HepG2 (cell line): ENCODE results near the gene MAPRE3. TPM values are rescaled to one million over a fixed set of nuclear protein-coding genes. Genes with fewer than 3 reads are reported as not detected.

ENCODE experiments used
- ATAC-seq: fragments of 200-7000 bp; cut with Tn5 transposase; 3 replicates; pipeline ENCODE4 v1.9.1; 2020; ENCODE audit warnings: mild to moderate bottlenecking, moderate library complexity
- BruUV-seq: library from RNA; stranded (reverse); fragments of 400-500 nt; replicated peaks from 2 replicates; lab custom pipeline; 2021; lab: Mats Ljungman, UMichigan
- CTCF ChIA-PET: fragments of 300-600 bp; formaldehyde crosslinking; extraction: SDS; loops from one replicate; lab custom pipeline; 2021; ENCODE audit warnings: low total read pairs, inconsistent platforms, low intra/inter-chr PET ratio; lab: Yijun Ruan, JAX
- POLR2A ChIA-PET: fragments of 350-600 bp; sonication (Branson Sonifier 250); formaldehyde crosslinking; loops from one replicate; lab custom pipeline; 2020; ENCODE audit warnings: antibody characterized with exemption, inconsistent platforms; lab: Yijun Ruan, JAX
- DNase-seq: peaks from one replicate; pipeline ENCODE4 v3.0.0-alpha.2; 2015; ENCODE audit warnings: low spot score
- FAIRE-seq: peaks from 3 replicates; lab custom pipeline; 2011; peaks lifted over from hg19 to GRCh38; lab: Jason Lieb, UNC
- H2AFZ ChIP-seq: one replicate; pipeline ENCODE4 v1.6.1; 2011; ENCODE audit warnings: low read length, inconsistent platforms
- H3K27ac ChIP-seq: fragments of 300-600 bp; 3 replicates; pipeline ENCODE4 v1.8.0; 2011; ENCODE audit warnings: mixed run types, mild to moderate bottlenecking, mixed read lengths, low read length, inconsistent platforms; ENCODE audit not compliant: insufficient read depth; ENCODE audit errors: extremely low read length
- H3K27me3 ChIP-seq, 2 experiments: fragments of 200-600 bp in 1 of 2; 2 replicates in 1 of 2; 3 replicates in 1 of 2; pipeline versions ENCODE4 v1.6.0 to v1.8.0; 2011; ENCODE audit warnings: low read length in 2 of 2, mild to moderate bottlenecking in 2 of 2, moderate library complexity in 2 of 2, inconsistent platforms in 1 of 2; ENCODE audit not compliant: insufficient read depth in 2 of 2, control insufficient read depth in 1 of 2
- H3K36me3 ChIP-seq, 2 experiments: fragments of 200-600 bp in 1 of 2; replicated peaks in 1 of 2; 2 replicates in 1 of 2; 3 replicates in 1 of 2; pipeline versions ENCODE4 v1.5.1 to v1.8.0; 2011; ENCODE audit warnings: low read length in 2 of 2, inconsistent platforms in 1 of 2; ENCODE audit not compliant: insufficient read depth in 2 of 2, control insufficient read depth in 1 of 2
- H3K4me1 ChIP-seq: 2 replicates; pipeline ENCODE4 v1.5.1; 2012; ENCODE audit warnings: low read length, inconsistent platforms; ENCODE audit not compliant: insufficient read depth
- H3K4me2 ChIP-seq: 2 replicates; pipeline ENCODE4 v1.6.0; 2011; ENCODE audit warnings: low read depth, low read length, inconsistent platforms
- H3K4me3 ChIP-seq, 3 experiments: fragments of 200-600 bp in 1 of 3; sonication (generic), shearing (Covaris generic) in 1 of 3; replicated peaks in 1 of 3; 2 replicates each; pipeline ENCODE4 v1.5.1; 2011 to 2016; ENCODE audit warnings: low read length in 3 of 3, inconsistent platforms in 2 of 3, low read depth in 2 of 3, mild to moderate bottlenecking in 2 of 3, control low read depth in 1 of 3, mixed read lengths in 1 of 3; ENCODE audit not compliant: insufficient read depth in 1 of 3
- H3K79me2 ChIP-seq: one replicate; pipeline ENCODE4 v1.6.1; 2011; ENCODE audit warnings: low read length, inconsistent platforms; ENCODE audit not compliant: insufficient read depth
- H3K9ac ChIP-seq: 2 replicates; pipeline ENCODE4 v1.6.0; 2011; ENCODE audit warnings: mild to moderate bottlenecking, low read depth, low read length, inconsistent platforms; ENCODE audit not compliant: insufficient read depth
- H3K9me3 ChIP-seq: 2 replicates; pipeline ENCODE4 v1.5.1; 2012; ENCODE audit warnings: mild to moderate bottlenecking, low read length
- H4K20me1 ChIP-seq: 2 replicates; pipeline ENCODE4 v1.6.0; 2011; ENCODE audit warnings: inconsistent platforms, mild to moderate bottlenecking, low read length, moderate library complexity; ENCODE audit not compliant: insufficient read depth
- FOSL2 ChIP-seq: sonication (generic); formaldehyde crosslinking; IDR thresholded peaks from 2 replicates; pipeline ENCODE4 v1.4.0; 2020; ENCODE audit warnings: missing genetic modification reagents
- FOXA1 ChIP-seq, 2 experiments: fragments of 450-650 bp in 1 of 2; sonication (generic) in 1 of 2; formaldehyde crosslinking in 1 of 2; IDR thresholded peaks; 2 replicates each; pipeline versions ENCODE4 v1.4.0 to v1.6.1; 2016 to 2020; ENCODE audit warnings: missing genetic modification reagents in 1 of 2
- HDAC6 ChIP-seq: fragments of 200-600 bp; sonication (generic); IDR thresholded peaks from 2 replicates; pipeline ENCODE4 v1.7.0; 2017; ENCODE audit warnings: mild to moderate bottlenecking, antibody characterized with exemption, low read length, low read depth
- HNRNPUL1 ChIP-seq: fragments of 200-400 bp; formaldehyde crosslinking; IDR thresholded peaks from 2 replicates; pipeline ENCODE4 v1.6.1; 2017; ENCODE audit warnings: low read depth, mild to moderate bottlenecking, low read length, moderate library complexity
- PCBP2 ChIP-seq: fragments of 200-400 bp; formaldehyde crosslinking; optimal IDR thresholded peaks from 2 replicates; pipeline ENCODE3; 2018; ENCODE audit warnings: low read length, low read depth; ENCODE audit not compliant: poor library complexity, severe bottlenecking
- POLR2A ChIP-seq, 2 experiments: IDR thresholded peaks; 2 replicates each; pipeline ENCODE4 v1.6.1; 2011; ENCODE audit warnings: low read depth in 2 of 2, low read length in 2 of 2, mild to moderate bottlenecking in 1 of 2, moderate library complexity in 1 of 2; ENCODE audit not compliant: insufficient read depth in 1 of 2
- POLR2AphosphoS2 ChIP-seq: IDR thresholded peaks from 2 replicates; pipeline ENCODE4 v1.6.1; 2011; ENCODE audit warnings: low read depth, low read length, improper control_type of control experiment
- ZBTB7A ChIP-seq: sonication (generic); formaldehyde crosslinking; IDR thresholded peaks from 2 replicates; pipeline ENCODE4 v1.8.0; 2022; ENCODE audit warnings: mild to moderate bottlenecking, missing genetic modification reagents
- ZNF605 ChIP-seq: sonication (generic); formaldehyde crosslinking; IDR thresholded peaks from 2 replicates; pipeline ENCODE4 v1.8.0; 2022; ENCODE audit warnings: mild to moderate bottlenecking, missing genetic modification reagents
- WGBS: methylation state at CpG from one replicate; pipeline ENCODE4 v1.1.6; 2017; ENCODE audit warnings: low lambda C conversion rate; 5-methylcytosine and 5-hydroxymethylcytosine counted together
- in situ Hi-C: cut with HindIII; loops from 2 replicates; pipeline ENCODE4 v1.10.0; 2017; ENCODE audit warnings: low pct_unique_long_range_greater_than_20kb; ENCODE audit not compliant: extremely low pct_ligation_motif_present
- intact Hi-C: fragments of 100-400 bp; cut with micrococcal nuclease; formaldehyde crosslinking; loops from one replicate; pipeline ENCODE4 v1.10.0; 2022; ENCODE audit not compliant: unreplicated experiment
- polyA plus RNA-seq, 8 experiments: library from polyadenylated mRNA; depleted of rRNA in 3 of 8; stranded (reverse) in 7 of 8; unstranded in 1 of 8; fragments of >200 nt; fragmentation: Illumina TruSeq in 4 of 8; extraction: Trizol in 4 of 8; gene quantifications; 2 replicates each; pipeline versions ENCODE4 v1.2.1 to v1.2.3, GENCODE V29; 2011 to 2016; ENCODE audit warnings: low read depth in 4 of 8, missing spikeins in 1 of 8, mixed read lengths in 1 of 8; ENCODE audit not compliant: insufficient read depth in 1 of 8
- total RNA-seq, 5 experiments: library from RNA; depleted of rRNA; stranded (reverse); fragments of >200 nt; fragmentation: Illumina TruSeq; extraction: Trizol; gene quantifications; 2 replicates each; pipeline ENCODE4 v1.2.3, GENCODE V29; 2016; ENCODE audit warnings: low read depth in 1 of 5
- TF ChIP-seq, protein P1 (sequence below): sonication (generic); formaldehyde crosslinking; IDR thresholded peaks from 2 replicates; pipeline ENCODE4 v1.5.1; 2020; ENCODE audit warnings: missing genetic modification reagents, mild to moderate bottlenecking, borderline replicate concordance
- TF ChIP-seq, protein P2 (sequence below): sonication (generic); formaldehyde crosslinking; IDR thresholded peaks from 2 replicates; pipeline ENCODE4 v1.4.0; 2020; ENCODE audit warnings: missing genetic modification reagents
- TF ChIP-seq, protein P3 (sequence below): sonication (generic); formaldehyde crosslinking; IDR thresholded peaks from 2 replicates; pipeline ENCODE4 v1.5.1; 2020; ENCODE audit warnings: missing genetic modification reagents, mild to moderate bottlenecking, borderline replicate concordance

MAPRE3 gene
- total and polyA plus RNA-seq, 2 of the 13 experiments (the other 11 are each of a cell fraction or from before 2014, with no cell fraction given), result 0.31 to 0.91 TPM

DNA sequence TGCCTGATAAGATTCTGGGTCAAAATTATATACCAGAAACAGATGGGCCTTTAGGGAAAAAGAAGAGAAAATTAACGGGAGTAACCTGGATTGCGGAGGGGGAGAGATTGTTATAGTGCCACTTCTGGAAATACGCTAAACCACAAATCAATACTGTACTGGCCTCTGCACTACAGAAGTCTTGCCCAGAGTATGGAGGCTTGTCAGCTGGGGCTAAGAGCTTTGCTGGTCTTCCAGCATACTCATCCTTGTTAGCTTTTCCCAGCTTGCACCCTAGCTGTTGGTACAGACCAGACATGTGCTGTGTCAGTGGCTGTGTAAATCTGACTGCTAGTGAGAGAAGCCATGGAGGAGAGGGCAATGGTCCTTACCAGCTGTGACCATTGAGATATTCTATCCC lies 89.9 kb downstream of the MAPRE3 start:
- no peak for DNase-seq
- CTCF ChIA-PET, result no interaction called here
- peaks cover 12 to 38% of the 10 kb centered on the region in 2 experiments for H3K36me3 ChIP-seq
- in situ Hi-C loops, result no loop called here
- no TSS peak for BruUV-seq
- TF ChIP-seq FOXA1 (IDR thresholded peaks at IDR 0.05) (no peak), FOXA1 (CRISPR knock-in tag; IDR thresholded peaks at IDR 0.05) (no peak), POLR2AphosphoS2 (no peak), POLR2A (IDR thresholded peaks at IDR 0.05; ENCODE audit: insufficient read depth in 1 of 2, low read depth in 2 of 2, low read length in 2 of 2) (0 out of 4 replicates have a peak, but pooled peaks of 1 of the 2 experiments have one; percentile 35), HNRNPUL1 (no peak), ZNF605 (CRISPR knock-in tag) (0 out of 2 replicates have a peak, but pooled peaks have one; percentile 34), ZBTB7A (CRISPR knock-in tag) (no peak), HDAC6 (no peak), FOSL2 (CRISPR knock-in tag) (no peak), PCBP2 (no peak)
- TF ChIP-seq, protein P1, sequence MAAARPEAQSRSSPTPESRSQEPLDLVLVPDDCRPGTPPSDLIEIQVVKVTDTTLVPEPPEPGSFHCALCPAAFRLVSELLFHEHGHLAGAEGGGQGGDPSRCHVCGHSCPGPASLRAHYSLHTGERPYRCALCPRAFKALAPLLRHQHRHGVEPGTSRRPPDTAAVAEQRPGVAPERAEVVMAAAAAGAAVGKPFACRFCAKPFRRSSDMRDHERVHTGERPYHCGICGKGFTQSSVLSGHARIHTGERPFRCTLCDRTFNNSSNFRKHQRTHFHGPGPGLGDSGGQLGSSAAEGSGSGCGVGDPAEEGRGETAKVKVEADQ, result no peak
- TF ChIP-seq, protein P2, sequence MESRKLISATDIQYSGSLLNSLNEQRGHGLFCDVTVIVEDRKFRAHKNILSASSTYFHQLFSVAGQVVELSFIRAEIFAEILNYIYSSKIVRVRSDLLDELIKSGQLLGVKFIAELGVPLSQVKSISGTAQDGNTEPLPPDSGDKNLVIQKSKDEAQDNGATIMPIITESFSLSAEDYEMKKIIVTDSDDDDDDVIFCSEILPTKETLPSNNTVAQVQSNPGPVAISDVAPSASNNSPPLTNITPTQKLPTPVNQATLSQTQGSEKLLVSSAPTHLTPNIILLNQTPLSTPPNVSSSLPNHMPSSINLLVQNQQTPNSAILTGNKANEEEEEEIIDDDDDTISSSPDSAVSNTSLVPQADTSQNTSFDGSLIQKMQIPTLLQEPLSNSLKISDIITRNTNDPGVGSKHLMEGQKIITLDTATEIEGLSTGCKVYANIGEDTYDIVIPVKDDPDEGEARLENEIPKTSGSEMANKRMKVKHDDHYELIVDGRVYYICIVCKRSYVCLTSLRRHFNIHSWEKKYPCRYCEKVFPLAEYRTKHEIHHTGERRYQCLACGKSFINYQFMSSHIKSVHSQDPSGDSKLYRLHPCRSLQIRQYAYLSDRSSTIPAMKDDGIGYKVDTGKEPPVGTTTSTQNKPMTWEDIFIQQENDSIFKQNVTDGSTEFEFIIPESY (CRISPR knock-in tag), result 0 out of 2 replicates have a peak, but pooled peaks have one; percentile 8
- TF ChIP-seq, protein P3, sequence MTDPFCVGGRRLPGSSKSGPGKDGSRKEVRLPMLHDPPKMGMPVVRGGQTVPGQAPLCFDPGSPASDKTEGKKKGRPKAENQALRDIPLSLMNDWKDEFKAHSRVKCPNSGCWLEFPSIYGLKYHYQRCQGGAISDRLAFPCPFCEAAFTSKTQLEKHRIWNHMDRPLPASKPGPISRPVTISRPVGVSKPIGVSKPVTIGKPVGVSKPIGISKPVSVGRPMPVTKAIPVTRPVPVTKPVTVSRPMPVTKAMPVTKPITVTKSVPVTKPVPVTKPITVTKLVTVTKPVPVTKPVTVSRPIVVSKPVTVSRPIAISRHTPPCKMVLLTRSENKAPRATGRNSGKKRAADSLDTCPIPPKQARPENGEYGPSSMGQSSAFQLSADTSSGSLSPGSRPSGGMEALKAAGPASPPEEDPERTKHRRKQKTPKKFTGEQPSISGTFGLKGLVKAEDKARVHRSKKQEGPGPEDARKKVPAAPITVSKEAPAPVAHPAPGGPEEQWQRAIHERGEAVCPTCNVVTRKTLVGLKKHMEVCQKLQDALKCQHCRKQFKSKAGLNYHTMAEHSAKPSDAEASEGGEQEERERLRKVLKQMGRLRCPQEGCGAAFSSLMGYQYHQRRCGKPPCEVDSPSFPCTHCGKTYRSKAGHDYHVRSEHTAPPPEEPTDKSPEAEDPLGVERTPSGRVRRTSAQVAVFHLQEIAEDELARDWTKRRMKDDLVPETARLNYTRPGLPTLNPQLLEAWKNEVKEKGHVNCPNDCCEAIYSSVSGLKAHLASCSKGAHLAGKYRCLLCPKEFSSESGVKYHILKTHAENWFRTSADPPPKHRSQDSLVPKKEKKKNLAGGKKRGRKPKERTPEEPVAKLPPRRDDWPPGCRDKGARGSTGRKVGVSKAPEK (CRISPR knock-in tag), result no peak
- TF ChIP-seq, all 625 proteins: peak for 3
- H2AFZ ChIP-seq, result no peak overlapping the region
- no peaks in the 10 kb centered on the region for H3K9me3 ChIP-seq
- FAIRE-seq (no peak), ATAC-seq (peak; percentile 51)
- H4K20me1 ChIP-seq, result peaks cover 2% of the 10 kb centered on the region; the same call in 1 of the 2 replicates
- H3K4me3 ChIP-seq, result no peak overlapping the region
- intact Hi-C loops, result no loop called here
- POLR2A ChIA-PET, result interaction anchor here (2.0 to 11.6 kb wide), 5 partner anchors 7 to 34 kb away, joined by 5 to 100 read pairs (median 19); partner anchors contain the start of genes AGBL5 and OST4
- no peaks in the 10 kb centered on the region for H3K27me3 ChIP-seq
- 80% methylated on average over 3 of the region's 3 CpGs for WGBS
- peak overlapping the region; percentile 7 for H3K27ac ChIP-seq
- H3K4me1 ChIP-seq, result no peaks in the 10 kb centered on the region
- no peak overlapping the region for H3K4me2 ChIP-seq
- no peak overlapping the region for H3K9ac ChIP-seq
- H3K79me2 ChIP-seq, result no peaks in the 10 kb centered on the region
